HEK293 (cell line): ENCODE measurements around the gene CUL3.

Experiments
- CTCF ChIP-seq: fragments of 450-650 bp; formaldehyde crosslinking; IDR thresholded peaks from 2 replicates; pipeline ENCODE4 v1.5.1; 2016; ENCODE audit warnings: missing biosample characterization, missing genetic modification characterization
- KLF16 ChIP-seq: fragments of 450-650 bp; formaldehyde crosslinking; IDR thresholded peaks from 2 replicates; pipeline ENCODE4 v1.5.1; 2017; ENCODE audit warnings: missing biosample characterization, missing genetic modification characterization
- PBX3 ChIP-seq: sonication (generic); formaldehyde crosslinking; IDR thresholded peaks from 2 replicates; pipeline ENCODE4 v1.8.1; 2022; ENCODE audit warnings: mild to moderate bottlenecking, moderate library complexity, missing genetic modification reagents
- PRDM2 ChIP-seq: fragments of 450-650 bp; formaldehyde crosslinking; IDR thresholded peaks from 2 replicates; pipeline ENCODE4 v1.5.1; 2016; ENCODE audit warnings: missing biosample characterization, missing genetic modification characterization, borderline replicate concordance
- TRIM28 ChIP-seq: IDR thresholded peaks from 2 replicates; pipeline ENCODE4 v1.6.1; 2011; ENCODE audit warnings: low read length, control low read depth, borderline replicate concordance
- YY1 ChIP-seq: fragments of 450-650 bp; formaldehyde crosslinking; IDR thresholded peaks from 2 replicates; pipeline ENCODE4 v1.5.1; 2018; ENCODE audit warnings: missing biosample characterization, missing genetic modification characterization
- ZBTB26 ChIP-seq: fragments of 450-650 bp; formaldehyde crosslinking; optimal IDR thresholded peaks from 2 replicates; pipeline ENCODE3; 2016; ENCODE audit warnings: missing biosample characterization, mild to moderate bottlenecking, missing genetic modification characterization
- ZNF114 ChIP-seq: fragments of 450-650 bp; formaldehyde crosslinking; IDR thresholded peaks from 2 replicates; pipeline ENCODE4 v1.5.0; 2017; ENCODE audit warnings: missing biosample characterization, missing genetic modification characterization
- ZNF274 ChIP-seq, 2 experiments: fragments of 200-500 bp in 1 of 2; fragments of 450-650 bp in 1 of 2; sonication (Bioruptor generic) in 1 of 2; formaldehyde crosslinking in 1 of 2; IDR thresholded peaks; 2 replicates each; pipeline versions ENCODE4 v1.5.1 to v1.6.1; 2014 to 2016; ENCODE audit warnings: borderline replicate concordance in 1 of 2, inconsistent platforms in 1 of 2, low read length in 1 of 2, missing biosample characterization in 1 of 2, missing genetic modification characterization in 1 of 2
- ZNF335 ChIP-seq: fragments of 450-650 bp; formaldehyde crosslinking; conservative IDR thresholded peaks from 2 replicates; pipeline ENCODE4 v1.5.1; 2016; ENCODE audit warnings: missing biosample characterization, missing genetic modification characterization
- ZNF423 ChIP-seq: fragments of 450-650 bp; formaldehyde crosslinking; IDR thresholded peaks from 2 replicates; pipeline ENCODE4 v1.5.1; 2016; ENCODE audit warnings: missing biosample characterization, missing genetic modification characterization
- ZNF529 ChIP-seq: fragments of 450-650 bp; formaldehyde crosslinking; IDR thresholded peaks from 2 replicates; pipeline ENCODE4 v1.5.1; 2017; ENCODE audit warnings: missing genetic modification characterization, missing biosample characterization; ENCODE audit not compliant: insufficient replicate concordance
- ZNF692 ChIP-seq: fragments of 450-650 bp; formaldehyde crosslinking; IDR thresholded peaks from 2 replicates; pipeline ENCODE4 v1.5.1; 2016; ENCODE audit warnings: missing biosample characterization, missing genetic modification characterization

- TF ChIP-seq KLF16 (tag by site-specific recombination) (no peak), PRDM2 (tag by site-specific recombination) (no peak), ZNF335 (tag by site-specific recombination) (no peak), CTCF (no peak), ZNF529 (tag by site-specific recombination) (no peak), ZNF114 (tag by site-specific recombination) (no peak), ZNF692 (no peak), PBX3 (CRISPR knock-in tag) (no peak), ZNF274 (IDR thresholded peaks at IDR 0.05; ENCODE audit: low read length) (no peak), ZNF274 (tag by site-specific recombination; IDR thresholded peaks at IDR 0.05; ENCODE audit: borderline replicate concordance) (no peak), TRIM28 (no peak), ZNF423 (tag by site-specific recombination) (no peak), YY1 (tag by site-specific recombination) (no peak), ZBTB26 (tag by site-specific recombination) (no peak)
These were observed 52.2 kb downstream of the CUL3 start for GRCh38 chr2:224532931-224533330.
